HEK293 (cell line): Measurements from ENCODE around the gene DRC3.

Experiments used
- CTCF ChIA-PET: fragments of 350-600 bp; formaldehyde crosslinking; extraction: SDS; loops from one replicate; lab custom pipeline; 2021; ENCODE audit warnings: antibody characterized with exemption; lab: Yijun Ruan, JAX
- POLR2A ChIA-PET: fragments of 300-600 bp; formaldehyde crosslinking; extraction: SDS; loops from one replicate; lab custom pipeline; 2020; ENCODE audit warnings: antibody characterized with exemption, inconsistent platforms; lab: Yijun Ruan, JAX
- H3K27ac ChIP-seq: fragments of 200-500 bp; sonication (Bioruptor generic); 2 replicates; pipeline ENCODE4 v1.5.1; 2014; ENCODE audit warnings: low read depth, low read length, control low read depth, inconsistent platforms; ENCODE audit errors: extremely low read depth
- H3K36me3 ChIP-seq, 2 experiments: fragments of 200-500 bp in 1 of 2; sonication (Bioruptor generic) in 1 of 2; 1 replicate in 1 of 2; 2 replicates in 1 of 2; pipeline ENCODE4 v1.5.1; 2014 to 2017; ENCODE audit warnings: inconsistent platforms in 2 of 2, low read length in 2 of 2; ENCODE audit not compliant: control insufficient read depth in 2 of 2, insufficient read depth in 1 of 2
- H3K4me1 ChIP-seq: fragments of 200-500 bp; sonication (Bioruptor generic); 2 replicates; pipeline ENCODE4 v1.5.1; 2014; ENCODE audit warnings: mild to moderate bottlenecking, low read length, inconsistent platforms; ENCODE audit not compliant: control insufficient read depth, insufficient read depth
- H3K4me3 ChIP-seq: 2 replicates; pipeline ENCODE4 v1.5.1; 2011; ENCODE audit warnings: low read depth, mild to moderate bottlenecking, control low read depth, low read length, moderate library complexity
- H3K9me3 ChIP-seq: fragments of 200-500 bp; sonication (Bioruptor generic); 2 replicates; pipeline ENCODE4 v1.5.1; 2014; ENCODE audit warnings: low read depth, low read length, inconsistent platforms; ENCODE audit not compliant: control insufficient read depth, insufficient read depth
- FEZF1 ChIP-seq: fragments of 450-650 bp; formaldehyde crosslinking; IDR thresholded peaks from 2 replicates; pipeline ENCODE4 v1.5.1; 2016; ENCODE audit warnings: missing biosample characterization, missing genetic modification characterization
- OSR2 ChIP-seq: fragments of 450-650 bp; formaldehyde crosslinking; IDR thresholded peaks from 2 replicates; pipeline ENCODE4 v1.5.1; 2016; ENCODE audit warnings: missing biosample characterization, missing genetic modification characterization
- ZBTB11 ChIP-seq: fragments of 450-650 bp; formaldehyde crosslinking; conservative IDR thresholded peaks from 2 replicates; pipeline ENCODE4 v1.5.1; 2016; ENCODE audit warnings: low read depth, missing biosample characterization, missing genetic modification characterization
- ZNF138 ChIP-seq: fragments of 450-650 bp; formaldehyde crosslinking; IDR thresholded peaks from 2 replicates; pipeline ENCODE4 v1.5.1; 2016; ENCODE audit warnings: missing biosample characterization, missing genetic modification characterization, borderline replicate concordance
- ZNF18 ChIP-seq: fragments of 450-650 bp; formaldehyde crosslinking; IDR thresholded peaks from 2 replicates; pipeline ENCODE4 v1.5.1; 2016; ENCODE audit warnings: missing biosample characterization, missing genetic modification characterization
- ZNF302 ChIP-seq: fragments of 450-650 bp; formaldehyde crosslinking; IDR thresholded peaks from 2 replicates; pipeline ENCODE4 v1.5.1; 2016; ENCODE audit warnings: missing biosample characterization, missing genetic modification characterization, low read depth
- ZNF449 ChIP-seq: fragments of 450-650 bp; formaldehyde crosslinking; IDR thresholded peaks from 2 replicates; pipeline ENCODE4 v1.5.1; 2017; ENCODE audit warnings: missing biosample characterization, mild to moderate bottlenecking, missing genetic modification characterization, moderate library complexity
- ZNF692 ChIP-seq: fragments of 450-650 bp; formaldehyde crosslinking; IDR thresholded peaks from 2 replicates; pipeline ENCODE4 v1.5.1; 2016; ENCODE audit warnings: missing biosample characterization, missing genetic modification characterization
- ZNF792 ChIP-seq: fragments of 450-650 bp; formaldehyde crosslinking; IDR thresholded peaks from 2 replicates; pipeline ENCODE4 v1.5.1; 2016; ENCODE audit warnings: missing biosample characterization, missing genetic modification characterization

DRC3 gene

GRCh38 chr17:18027280-18027679 lies 54.6 kb downstream of the DRC3 start:
- H3K9me3 ChIP-seq = no peaks in the 10 kb centered on the region
- no peak overlapping the region for H3K4me3 ChIP-seq
- ChIA-PET POLR2A (interaction anchor here (0.5 kb wide), 1 partner anchor 531 kb away, joined by 3 read pairs; the partner anchor contains the start of gene RASD1), CTCF (interaction anchor here (1.0 to 1.7 kb wide), 2 partner anchors 9 to 108 kb away, joined by 5 to 7 read pairs; no protein-coding TSS in a partner anchor)
- TF ChIP-seq ZNF692 (tag by site-specific recombination) (no peak), OSR2 (0 out of 2 replicates have a peak, but pooled peaks have one; percentile 7), ZNF449 (tag by site-specific recombination) (0 out of 2 replicates have a peak, but pooled peaks have one; percentile 14), ZBTB11 (tag by site-specific recombination) (no peak)
- H3K27ac ChIP-seq = no peak overlapping the region
- no peaks in the 10 kb centered on the region for H3K4me1 ChIP-seq
- H3K36me3 ChIP-seq = peaks cover 4 to 37% of the 10 kb centered on the region in 2 experiments; a peak in 2 of 3 replicates

GRCh38 chr17:18028114-18028951 lies 55.7 kb downstream of the DRC3 start:
- ChIA-PET POLR2A (interaction anchor here (1.3 kb wide), 1 partner anchor 56 kb away, joined by 5 read pairs; the partner anchor contains the start of genes DRC3 and TOM1L2), CTCF (interaction anchor here (0.6 to 1.8 kb wide), 7 partner anchors 96 to 674 kb away, joined by 3 to 6 read pairs (median 3); no protein-coding TSS in a partner anchor)
- H3K27ac ChIP-seq = no peak overlapping the region
- H3K4me3 ChIP-seq = no peak overlapping the region
- no peaks in the 10 kb centered on the region for H3K9me3 ChIP-seq
- no peak for TF ChIP-seq ZNF792 (tag by site-specific recombination)
- TF ChIP-seq ZNF18 = peak; percentile 83
- TF ChIP-seq ZNF302 (tag by site-specific recombination) = no peak
- no peak for TF ChIP-seq FEZF1 (tag by site-specific recombination)
- TF ChIP-seq ZNF138 (tag by site-specific recombination) = no peak
- peaks cover 4 to 37% of the 10 kb centered on the region in 2 experiments; a peak in 2 of 3 replicates for H3K36me3 ChIP-seq
- no peaks in the 10 kb centered on the region for H3K4me1 ChIP-seq
